WTC11 (cell line): ENCODE data around the gene CD180. TPM values are rescaled to one million over a fixed set of nuclear protein-coding genes. Genes with fewer than 3 reads are reported as not detected.

Experiments used
- ATAC-seq: fragments of 200-7000 bp; cut with Tn5 transposase; 2 replicates; pipeline ENCODE4 v1.10.0; 2021; ENCODE audit warnings: mild to moderate bottlenecking, moderate library complexity
- CTCF ChIA-PET: fragments of 300-600 bp; sonication (Branson Sonifier 250); formaldehyde crosslinking; loops from one replicate; lab custom pipeline; 2021; ENCODE audit warnings: antibody characterized with exemption; lab: Charles Lee
- POLR2A ChIA-PET: fragments of 350-600 bp; sonication (Branson Sonifier 250); formaldehyde crosslinking; loops from one replicate; lab custom pipeline; 2021; ENCODE audit warnings: antibody characterized with exemption; lab: Charles Lee
- DNase-seq: peaks from one replicate; pipeline ENCODE4 v3.0.0; 2021; ENCODE audit warnings: low spot score
- H3K27ac Mint-ChIP-seq: 2 replicates; pipeline ENCODE4 v1.8.0; 2021; ENCODE audit warnings: mixed read lengths
- H3K27me3 Mint-ChIP-seq: 2 replicates; pipeline ENCODE4 v1.8.0; 2021; ENCODE audit warnings: low read depth, mild to moderate bottlenecking, moderate library complexity, mixed read lengths
- H3K36me3 Mint-ChIP-seq: 2 replicates; pipeline ENCODE4 v1.8.0; 2021; ENCODE audit warnings: mixed read lengths
- H3K4me1 Mint-ChIP-seq: 2 replicates; pipeline ENCODE4 v1.8.0; 2022; ENCODE audit warnings: mixed read lengths
- H3K4me3 Mint-ChIP-seq: 2 replicates; pipeline ENCODE4 v1.8.0; 2021; ENCODE audit warnings: mild to moderate bottlenecking, moderate library complexity, mixed read lengths
- H3K9me3 Mint-ChIP-seq: 2 replicates; pipeline ENCODE4 v1.8.0; 2021; ENCODE audit warnings: mixed read lengths
- CREM ChIP-seq: sonication (generic); formaldehyde crosslinking; IDR thresholded peaks from 2 replicates; pipeline ENCODE4 v1.8.1; 2022; ENCODE audit warnings: mild to moderate bottlenecking, missing genetic modification reagents, moderate library complexity
- ETV6 ChIP-seq: sonication (generic); formaldehyde crosslinking; IDR thresholded peaks from 2 replicates; pipeline ENCODE4 v1.8.1; 2022; ENCODE audit warnings: mild to moderate bottlenecking, missing genetic modification reagents
- HMGA2 ChIP-seq: fragments of 250-450 bp; sonication (Bioruptor Pico); IDR thresholded peaks from 2 replicates; pipeline ENCODE4 v1.4.0; 2021; ENCODE audit warnings: mild to moderate bottlenecking, moderate library complexity
- MXD4 ChIP-seq: fragments of 250-450 bp; sonication (Bioruptor Pico); IDR thresholded peaks from 2 replicates; pipeline ENCODE4 v1.8.0; 2021; ENCODE audit warnings: mild to moderate bottlenecking, moderate library complexity, borderline replicate concordance
- NR2C2 ChIP-seq: sonication (generic); formaldehyde crosslinking; IDR thresholded peaks from 2 replicates; pipeline ENCODE4 v1.8.0; 2022; ENCODE audit warnings: mild to moderate bottlenecking, missing genetic modification reagents
- SP1 ChIP-seq: sonication (generic); formaldehyde crosslinking; conservative IDR thresholded peaks from 2 replicates; pipeline ENCODE4 v1.8.1; 2022; ENCODE audit warnings: missing genetic modification reagents
- TEAD4 ChIP-seq: sonication (generic); formaldehyde crosslinking; IDR thresholded peaks from 2 replicates; pipeline ENCODE4 v1.8.0; 2022; ENCODE audit warnings: mild to moderate bottlenecking, missing genetic modification reagents
- TP53 ChIP-seq: sonication (generic); formaldehyde crosslinking; IDR thresholded peaks from 2 replicates; pipeline ENCODE4 v1.8.1; 2023; ENCODE audit warnings: mild to moderate bottlenecking, missing genetic modification reagents
- ZNF263 ChIP-seq: sonication (generic); formaldehyde crosslinking; IDR thresholded peaks from 2 replicates; pipeline ENCODE4 v1.8.1; 2022; ENCODE audit warnings: low read depth, mild to moderate bottlenecking, moderate library complexity, missing genetic modification reagents
- ZNF416 ChIP-seq: fragments of 250-450 bp; sonication (Bioruptor Pico); IDR thresholded peaks from 2 replicates; pipeline ENCODE4 v1.9.0; 2021; ENCODE audit warnings: mild to moderate bottlenecking, inconsistent platforms
- total RNA-seq: library from RNA; stranded (reverse); gene quantifications from 3 replicates; pipeline ENCODE4 v1.2.3, GENCODE V29; 2021
- TF ChIP-seq, protein P1 (sequence below): sonication (generic); formaldehyde crosslinking; IDR thresholded peaks from 2 replicates; pipeline ENCODE4 v1.8.0; 2023; ENCODE audit warnings: mild to moderate bottlenecking, missing genetic modification reagents
- TF ChIP-seq, protein P2 (sequence below): sonication (generic); formaldehyde crosslinking; IDR thresholded peaks from 2 replicates; pipeline ENCODE4 v1.8.1; 2023; ENCODE audit warnings: mild to moderate bottlenecking, missing genetic modification reagents
- TF ChIP-seq, protein P3 (sequence below): sonication (generic); formaldehyde crosslinking; IDR thresholded peaks from 2 replicates; pipeline ENCODE4 v1.8.1; 2022; ENCODE audit warnings: mild to moderate bottlenecking, missing genetic modification reagents, moderate library complexity, borderline replicate concordance
- TF ChIP-seq, protein P4 (sequence below): sonication (generic); formaldehyde crosslinking; conservative IDR thresholded peaks from 2 replicates; pipeline ENCODE4 v1.8.1; 2022; ENCODE audit warnings: mild to moderate bottlenecking, missing genetic modification reagents
- TF ChIP-seq, protein P5 (sequence below): sonication (generic); formaldehyde crosslinking; IDR thresholded peaks from 2 replicates; pipeline ENCODE4 v1.8.1; 2023; ENCODE audit warnings: mild to moderate bottlenecking, moderate library complexity, missing genetic modification reagents
- TF ChIP-seq, protein P6 (sequence below): sonication (generic); formaldehyde crosslinking; IDR thresholded peaks from 2 replicates; pipeline ENCODE4 v1.8.0; 2022; ENCODE audit warnings: mild to moderate bottlenecking, missing genetic modification reagents
- TF ChIP-seq, protein P7 (sequence below): sonication (generic); formaldehyde crosslinking; IDR thresholded peaks from 2 replicates; pipeline ENCODE4 v1.8.0; 2022; ENCODE audit warnings: mild to moderate bottlenecking, missing genetic modification reagents

Gene CD180
- total RNA-seq, 1 experiment from 2014 or later: not detected

DNA sequence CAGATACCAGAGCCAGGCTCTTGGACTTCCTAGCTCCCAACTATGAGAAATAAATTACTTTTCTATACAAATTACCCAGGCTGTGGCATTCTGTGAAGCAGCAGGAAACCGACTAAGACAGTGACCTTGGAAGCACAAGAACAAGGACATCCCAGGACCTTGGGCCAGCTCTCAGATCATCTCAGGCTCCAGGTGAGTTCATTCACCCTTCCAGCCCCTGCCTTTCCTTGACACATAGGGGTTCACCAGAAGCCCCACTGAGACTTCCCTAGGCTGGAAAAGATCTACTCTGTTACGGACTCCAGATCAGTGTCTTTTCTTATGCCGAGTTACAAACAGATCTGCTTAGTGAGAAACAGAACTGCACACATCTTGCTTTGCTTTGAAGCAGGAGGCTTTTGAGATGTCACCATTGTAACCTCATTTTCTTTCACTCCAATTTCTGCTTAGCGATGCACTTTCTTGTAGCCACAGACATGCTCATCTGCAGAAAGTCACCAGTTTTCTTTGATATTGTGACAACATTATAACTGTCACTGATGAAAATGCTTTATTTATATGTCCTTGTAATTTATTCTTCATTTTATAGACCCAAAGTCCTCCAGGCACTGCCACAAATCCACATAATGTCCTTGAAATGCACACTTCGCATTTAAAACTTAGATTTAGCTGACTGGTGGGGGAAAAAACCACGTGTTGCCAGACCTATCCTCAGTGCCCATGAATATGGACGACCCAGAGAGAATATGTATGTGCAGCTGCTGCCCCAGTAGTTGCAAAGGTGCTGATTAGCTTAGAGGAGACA, 8.1 kb downstream of the CD180 start:
- Mint-ChIP-seq H3K4me3 (no peak overlapping the region), H3K27me3 (peaks cover 3% of the 10 kb centered on the region; the same call in 1 of the 2 replicates), H3K4me1 (peaks cover 20% of the 10 kb centered on the region), H3K27ac (no peak overlapping the region), H3K9me3 (peaks cover 20% of the 10 kb centered on the region), H3K36me3 (peaks cover 13% of the 10 kb centered on the region)
- DNase-seq (no peak), ATAC-seq (no peak)
- POLR2A ChIA-PET: no interaction called here
- TF ChIP-seq, protein P1, sequence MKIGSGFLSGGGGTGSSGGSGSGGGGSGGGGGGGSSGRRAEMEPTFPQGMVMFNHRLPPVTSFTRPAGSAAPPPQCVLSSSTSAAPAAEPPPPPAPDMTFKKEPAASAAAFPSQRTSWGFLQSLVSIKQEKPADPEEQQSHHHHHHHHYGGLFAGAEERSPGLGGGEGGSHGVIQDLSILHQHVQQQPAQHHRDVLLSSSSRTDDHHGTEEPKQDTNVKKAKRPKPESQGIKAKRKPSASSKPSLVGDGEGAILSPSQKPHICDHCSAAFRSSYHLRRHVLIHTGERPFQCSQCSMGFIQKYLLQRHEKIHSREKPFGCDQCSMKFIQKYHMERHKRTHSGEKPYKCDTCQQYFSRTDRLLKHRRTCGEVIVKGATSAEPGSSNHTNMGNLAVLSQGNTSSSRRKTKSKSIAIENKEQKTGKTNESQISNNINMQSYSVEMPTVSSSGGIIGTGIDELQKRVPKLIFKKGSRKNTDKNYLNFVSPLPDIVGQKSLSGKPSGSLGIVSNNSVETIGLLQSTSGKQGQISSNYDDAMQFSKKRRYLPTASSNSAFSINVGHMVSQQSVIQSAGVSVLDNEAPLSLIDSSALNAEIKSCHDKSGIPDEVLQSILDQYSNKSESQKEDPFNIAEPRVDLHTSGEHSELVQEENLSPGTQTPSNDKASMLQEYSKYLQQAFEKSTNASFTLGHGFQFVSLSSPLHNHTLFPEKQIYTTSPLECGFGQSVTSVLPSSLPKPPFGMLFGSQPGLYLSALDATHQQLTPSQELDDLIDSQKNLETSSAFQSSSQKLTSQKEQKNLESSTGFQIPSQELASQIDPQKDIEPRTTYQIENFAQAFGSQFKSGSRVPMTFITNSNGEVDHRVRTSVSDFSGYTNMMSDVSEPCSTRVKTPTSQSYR (CRISPR knock-in tag): no peak
- TF ChIP-seq, protein P2, sequence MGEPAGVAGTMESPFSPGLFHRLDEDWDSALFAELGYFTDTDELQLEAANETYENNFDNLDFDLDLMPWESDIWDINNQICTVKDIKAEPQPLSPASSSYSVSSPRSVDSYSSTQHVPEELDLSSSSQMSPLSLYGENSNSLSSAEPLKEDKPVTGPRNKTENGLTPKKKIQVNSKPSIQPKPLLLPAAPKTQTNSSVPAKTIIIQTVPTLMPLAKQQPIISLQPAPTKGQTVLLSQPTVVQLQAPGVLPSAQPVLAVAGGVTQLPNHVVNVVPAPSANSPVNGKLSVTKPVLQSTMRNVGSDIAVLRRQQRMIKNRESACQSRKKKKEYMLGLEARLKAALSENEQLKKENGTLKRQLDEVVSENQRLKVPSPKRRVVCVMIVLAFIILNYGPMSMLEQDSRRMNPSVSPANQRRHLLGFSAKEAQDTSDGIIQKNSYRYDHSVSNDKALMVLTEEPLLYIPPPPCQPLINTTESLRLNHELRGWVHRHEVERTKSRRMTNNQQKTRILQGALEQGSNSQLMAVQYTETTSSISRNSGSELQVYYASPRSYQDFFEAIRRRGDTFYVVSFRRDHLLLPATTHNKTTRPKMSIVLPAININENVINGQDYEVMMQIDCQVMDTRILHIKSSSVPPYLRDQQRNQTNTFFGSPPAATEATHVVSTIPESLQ (CRISPR knock-in tag): no peak
- TF ChIP-seq SP1 (CRISPR knock-in tag) (no peak), ZNF416 (CRISPR knock-in tag) (no peak)
- TF ChIP-seq, protein P3, sequence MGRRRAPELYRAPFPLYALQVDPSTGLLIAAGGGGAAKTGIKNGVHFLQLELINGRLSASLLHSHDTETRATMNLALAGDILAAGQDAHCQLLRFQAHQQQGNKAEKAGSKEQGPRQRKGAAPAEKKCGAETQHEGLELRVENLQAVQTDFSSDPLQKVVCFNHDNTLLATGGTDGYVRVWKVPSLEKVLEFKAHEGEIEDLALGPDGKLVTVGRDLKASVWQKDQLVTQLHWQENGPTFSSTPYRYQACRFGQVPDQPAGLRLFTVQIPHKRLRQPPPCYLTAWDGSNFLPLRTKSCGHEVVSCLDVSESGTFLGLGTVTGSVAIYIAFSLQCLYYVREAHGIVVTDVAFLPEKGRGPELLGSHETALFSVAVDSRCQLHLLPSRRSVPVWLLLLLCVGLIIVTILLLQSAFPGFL: no peak
- TF ChIP-seq, protein P4, sequence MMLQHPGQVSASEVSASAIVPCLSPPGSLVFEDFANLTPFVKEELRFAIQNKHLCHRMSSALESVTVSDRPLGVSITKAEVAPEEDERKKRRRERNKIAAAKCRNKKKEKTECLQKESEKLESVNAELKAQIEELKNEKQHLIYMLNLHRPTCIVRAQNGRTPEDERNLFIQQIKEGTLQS (CRISPR knock-in tag): no peak
- CTCF ChIA-PET: interaction anchor here (0.9 to 1.3 kb wide), 2 partner anchors 22 to 1004 kb away, joined by 5 read pairs; no protein-coding TSS in a partner anchor

DNA sequence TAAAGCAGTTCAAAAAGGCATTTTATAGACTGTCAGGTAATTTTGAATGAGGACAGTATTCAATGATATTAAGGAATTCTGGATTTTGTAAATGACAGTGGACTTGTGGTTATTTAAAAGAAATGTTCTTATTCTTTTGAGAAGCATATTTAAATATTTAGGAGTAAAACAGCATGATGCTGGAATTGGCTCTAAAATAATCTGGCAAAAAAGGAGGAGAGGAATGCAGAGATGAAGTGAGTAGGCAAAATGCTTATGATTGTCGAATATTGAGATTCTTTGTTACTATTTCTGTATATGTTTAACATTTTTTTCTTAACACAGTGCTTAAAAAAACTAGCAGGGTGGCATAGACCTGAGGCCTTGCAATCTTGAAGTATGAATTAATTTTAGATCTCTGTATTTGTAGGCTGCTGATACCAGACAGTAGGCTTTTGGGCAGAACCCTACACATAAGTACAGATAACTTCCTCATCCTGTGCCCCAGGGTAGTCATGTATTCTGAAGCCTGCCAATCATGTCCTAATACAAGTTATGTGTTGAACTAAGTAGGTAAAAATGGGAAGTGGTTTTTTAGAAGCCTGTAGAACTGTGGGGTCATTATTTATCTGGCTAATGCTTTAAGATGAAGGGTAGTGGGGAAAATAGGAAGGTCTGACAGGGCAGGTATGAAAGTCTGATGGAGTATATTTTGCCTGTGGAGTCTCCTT, 9.4 kb downstream of the CD180 start:
- Mint-ChIP-seq H3K9me3 (peaks cover 17% of the 10 kb centered on the region), H3K36me3 (peaks cover 8% of the 10 kb centered on the region), H3K4me1 (peaks cover 32% of the 10 kb centered on the region), H3K4me3 (no peak overlapping the region), H3K27ac (no peak overlapping the region), H3K27me3 (peaks cover 10% of the 10 kb centered on the region)
- ChIA-PET CTCF (no interaction called here), POLR2A (no interaction called here)
- ATAC-seq: no peak
- no peak for DNase-seq
- TF ChIP-seq, protein P4 (CRISPR knock-in tag): no peak
- TF ChIP-seq ETV6 (CRISPR knock-in tag) (no peak), NR2C2 (CRISPR knock-in tag) (no peak), CREM (no peak), MXD4 (CRISPR knock-in tag) (no peak), HMGA2 (CRISPR knock-in tag) (no peak), ZNF263 (CRISPR knock-in tag) (no peak), TP53 (CRISPR knock-in tag) (no peak), TEAD4 (CRISPR knock-in tag) (no peak)
- TF ChIP-seq, protein P5, sequence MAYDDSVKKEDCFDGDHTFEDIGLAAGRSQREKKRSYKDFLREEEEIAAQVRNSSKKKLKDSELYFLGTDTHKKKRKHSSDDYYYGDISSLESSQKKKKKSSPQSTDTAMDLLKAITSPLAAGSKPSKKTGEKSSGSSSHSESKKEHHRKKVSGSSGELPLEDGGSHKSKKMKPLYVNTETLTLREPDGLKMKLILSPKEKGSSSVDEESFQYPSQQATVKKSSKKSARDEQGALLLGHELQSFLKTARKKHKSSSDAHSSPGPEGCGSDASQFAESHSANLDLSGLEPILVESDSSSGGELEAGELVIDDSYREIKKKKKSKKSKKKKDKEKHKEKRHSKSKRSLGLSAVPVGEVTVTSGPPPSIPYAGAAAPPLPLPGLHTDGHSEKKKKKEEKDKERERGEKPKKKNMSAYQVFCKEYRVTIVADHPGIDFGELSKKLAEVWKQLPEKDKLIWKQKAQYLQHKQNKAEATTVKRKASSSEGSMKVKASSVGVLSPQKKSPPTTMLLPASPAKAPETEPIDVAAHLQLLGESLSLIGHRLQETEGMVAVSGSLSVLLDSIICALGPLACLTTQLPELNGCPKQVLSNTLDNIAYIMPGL (CRISPR knock-in tag): no peak
- TF ChIP-seq, protein P6, sequence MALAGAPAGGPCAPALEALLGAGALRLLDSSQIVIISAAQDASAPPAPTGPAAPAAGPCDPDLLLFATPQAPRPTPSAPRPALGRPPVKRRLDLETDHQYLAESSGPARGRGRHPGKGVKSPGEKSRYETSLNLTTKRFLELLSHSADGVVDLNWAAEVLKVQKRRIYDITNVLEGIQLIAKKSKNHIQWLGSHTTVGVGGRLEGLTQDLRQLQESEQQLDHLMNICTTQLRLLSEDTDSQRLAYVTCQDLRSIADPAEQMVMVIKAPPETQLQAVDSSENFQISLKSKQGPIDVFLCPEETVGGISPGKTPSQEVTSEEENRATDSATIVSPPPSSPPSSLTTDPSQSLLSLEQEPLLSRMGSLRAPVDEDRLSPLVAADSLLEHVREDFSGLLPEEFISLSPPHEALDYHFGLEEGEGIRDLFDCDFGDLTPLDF (CRISPR knock-in tag): no peak
- TF ChIP-seq, protein P1 (CRISPR knock-in tag): no peak
- TF ChIP-seq, protein P7, sequence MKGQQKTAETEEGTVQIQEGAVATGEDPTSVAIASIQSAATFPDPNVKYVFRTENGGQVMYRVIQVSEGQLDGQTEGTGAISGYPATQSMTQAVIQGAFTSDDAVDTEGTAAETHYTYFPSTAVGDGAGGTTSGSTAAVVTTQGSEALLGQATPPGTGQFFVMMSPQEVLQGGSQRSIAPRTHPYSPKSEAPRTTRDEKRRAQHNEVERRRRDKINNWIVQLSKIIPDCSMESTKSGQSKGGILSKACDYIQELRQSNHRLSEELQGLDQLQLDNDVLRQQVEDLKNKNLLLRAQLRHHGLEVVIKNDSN (CRISPR knock-in tag): no peak
